Fibroblast of the conjunctiva (primary cell): ENCODE measurements around the gene PRICKLE3.

Source experiments
- DNase-seq: peaks from one replicate; pipeline ENCODE4 v3.0.0-alpha.2; 2010; ENCODE audit warnings: low read depth

PRICKLE3 gene

GRCh38 chrX:49206543-49206942 lies 20.4 kb upstream of the PRICKLE3 start:
- DNase-seq: no peak

- DNase-seq: no peak
Measured at GRCh38 chrX:49205443-49205842, 19.3 kb upstream of the PRICKLE3 start.

- no peak for DNase-seq
Measured at GRCh38 chrX:49204709-49205108, 18.5 kb upstream of the PRICKLE3 start.

GRCh38 chrX:49204017-49204416 lies 17.8 kb upstream of the PRICKLE3 start:
- no peak for DNase-seq

- DNase-seq: no peak
Measured at GRCh38 chrX:49203536-49203935, 17.4 kb upstream of the PRICKLE3 start.

GRCh38 chrX:49202022-49202421 lies 15.8 kb upstream of the PRICKLE3 start:
- DNase-seq: no peak

GRCh38 chrX:49199906-49200771 lies 14.0 kb upstream of the PRICKLE3 start, which contains the start of gene SYP:
SYP (minus strand) TSS chrX:49200193; CDS start chrX:49200186, 7 bp downstream.
- peak; percentile 66 for DNase-seq

- no peak for DNase-seq
Measured at GRCh38 chrX:49199315-49199595, 13.1 kb upstream of the PRICKLE3 start.

- DNase-seq: no peak
Measured at GRCh38 chrX:49198540-49199314, 12.6 kb upstream of the PRICKLE3 start.

- DNase-seq: no peak
Measured at GRCh38 chrX:49197543-49198087, 11.4 kb upstream of the PRICKLE3 start.

GRCh38 chrX:49193542-49193964 lies 7.4 kb upstream of the PRICKLE3 start:
- DNase-seq: no peak

- DNase-seq: no peak
Measured at GRCh38 chrX:49192722-49193328, 6.7 kb upstream of the PRICKLE3 start.

- no peak for DNase-seq
Measured at GRCh38 chrX:49191574-49192011, 5.4 kb upstream of the PRICKLE3 start.

GRCh38 chrX:49190821-49191573 lies 4.8 kb upstream of the PRICKLE3 start:
- peak; percentile 100 for DNase-seq

- DNase-seq: no peak
Measured at GRCh38 chrX:49189606-49190005, 3.4 kb upstream of the PRICKLE3 start.

- no peak for DNase-seq
Measured at GRCh38 chrX:49188468-49189076, 2.4 kb upstream of the PRICKLE3 start.

- no peak for DNase-seq
Measured at GRCh38 chrX:49187526-49187925, 1.4 kb upstream of the PRICKLE3 start.

- DNase-seq: no peak
Measured at GRCh38 chrX:49187028-49187394, 838 bp upstream of the PRICKLE3 start.

GRCh38 chrX:49184294-49185281 lies 1.6 kb downstream of the PRICKLE3 start:
- DNase-seq: peak; percentile 75

- no peak for DNase-seq
Measured at GRCh38 chrX:49183701-49184281, 2.4 kb downstream of the PRICKLE3 start.
